HG03025 (cell line): Measurements from ENCODE around the gene R3HDM4.

Experiments
- ATAC-seq: cut with Tn5 transposase; IDR thresholded peaks from one replicate; pipeline ENCODE4 v1.9.1; 2021; ENCODE audit warnings: mild to moderate bottlenecking, moderate library complexity; ENCODE audit not compliant: unreplicated experiment, low FRiP score

The R3HDM4 gene

GRCh38 chr19:947707-948539 is 34.9 kb upstream of the R3HDM4 start:
- ATAC-seq = peak; percentile 42

DNA sequence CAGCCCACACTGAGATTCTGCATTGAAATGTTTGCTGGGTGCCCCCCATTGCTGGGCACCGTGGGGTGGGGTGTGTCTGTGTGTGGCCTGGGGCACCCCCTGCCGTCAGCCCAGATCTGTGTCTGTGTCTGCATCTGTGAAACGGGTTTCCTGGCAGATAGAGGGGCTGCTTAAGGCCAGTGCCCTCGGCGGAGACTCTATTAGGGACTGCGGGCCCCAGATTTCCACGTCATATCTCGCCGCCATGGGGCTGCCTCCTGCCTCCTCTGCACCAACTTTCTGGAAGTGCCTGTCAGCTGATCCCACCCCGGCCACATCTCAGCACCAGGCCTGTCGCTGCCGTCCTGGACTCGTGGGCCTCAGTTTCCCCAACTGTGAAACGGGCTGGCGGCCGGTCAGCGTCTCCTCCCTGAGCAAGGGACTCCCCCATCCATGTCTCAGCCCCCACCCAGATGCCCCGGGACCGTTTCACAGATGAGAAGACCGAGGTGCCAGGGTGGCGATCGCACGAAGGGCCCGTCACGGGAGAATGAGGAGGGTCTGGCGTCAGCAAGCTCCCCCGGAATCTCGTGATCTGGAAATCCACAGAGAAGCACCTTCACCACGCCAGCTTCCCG is 34.2 kb upstream of the R3HDM4 start:
- peak; percentile 15 for ATAC-seq

DNA sequence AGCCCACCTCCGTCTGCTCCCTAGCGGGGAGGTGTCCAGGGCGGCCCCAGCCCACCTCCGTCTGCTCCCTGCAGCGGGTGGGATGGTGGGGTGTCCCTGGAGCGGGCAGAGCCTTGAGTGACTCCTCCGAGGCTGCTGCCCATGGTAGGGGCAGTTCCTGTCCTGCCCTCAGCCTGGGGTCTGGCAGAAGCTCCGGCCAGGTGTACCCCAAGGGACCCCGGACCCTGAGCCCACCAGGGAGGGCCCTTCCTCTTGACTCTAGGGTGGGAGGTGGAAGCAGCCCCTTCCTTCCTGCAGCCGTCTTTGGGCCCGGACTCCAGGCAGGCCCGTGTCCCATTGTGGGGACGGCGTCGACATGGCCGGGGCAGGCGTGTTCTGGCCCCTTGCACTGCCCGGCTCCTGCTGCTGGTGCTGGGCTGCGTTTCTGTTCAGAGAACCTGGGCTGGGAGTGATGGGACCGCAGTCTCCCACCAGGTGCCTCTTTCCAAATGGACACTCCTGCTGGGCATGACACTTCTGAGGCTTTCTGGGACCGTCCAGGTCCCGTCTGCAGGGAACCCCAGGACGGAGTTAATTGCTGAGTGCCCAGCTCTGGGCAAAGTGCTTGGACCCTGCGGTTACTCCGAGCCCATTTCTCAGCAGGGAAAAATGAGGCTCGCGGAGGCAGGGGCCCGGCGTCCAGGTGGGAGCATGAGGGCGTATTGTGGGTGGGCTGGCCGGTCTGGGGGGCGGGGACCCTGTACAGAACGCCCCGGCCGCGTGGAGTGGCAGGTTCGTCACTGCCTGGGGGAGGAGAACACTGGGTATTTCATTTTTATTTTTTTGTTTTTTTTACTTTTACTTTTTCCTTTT is 32.6 kb upstream of the R3HDM4 start:
- ATAC-seq = no peak

DNA sequence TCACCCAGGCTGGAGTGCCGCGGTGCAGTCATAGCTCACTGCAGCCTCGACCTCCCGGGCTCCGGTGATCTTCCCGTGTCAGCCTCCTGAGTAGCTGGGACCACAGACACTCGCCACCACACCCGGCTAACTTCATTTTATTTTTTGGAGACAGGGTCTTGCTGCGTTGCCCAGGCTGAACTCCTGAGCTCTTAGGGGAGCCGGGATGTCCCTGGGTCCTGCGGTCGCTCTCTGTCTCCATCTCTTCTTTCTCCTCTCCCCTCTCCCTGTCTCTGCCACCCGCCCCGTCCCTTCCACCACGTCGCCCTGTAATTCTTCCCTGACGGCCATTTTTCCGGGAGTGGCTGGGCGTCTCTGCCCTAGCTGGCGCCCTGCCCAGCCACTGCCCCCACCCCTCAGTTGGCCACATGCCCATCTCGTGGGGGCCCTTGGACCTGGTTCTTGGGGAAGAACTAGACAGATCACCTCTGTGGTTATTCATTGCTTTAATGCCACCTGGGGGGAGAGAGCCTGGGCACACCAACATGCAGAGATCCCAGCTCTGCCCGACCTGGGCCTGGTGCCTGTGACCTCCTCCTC is 31.7 kb upstream of the R3HDM4 start:
- no peak for ATAC-seq

GRCh38 chr19:944171-944567 is 31.1 kb upstream of the R3HDM4 start:
- ATAC-seq = no peak

DNA sequence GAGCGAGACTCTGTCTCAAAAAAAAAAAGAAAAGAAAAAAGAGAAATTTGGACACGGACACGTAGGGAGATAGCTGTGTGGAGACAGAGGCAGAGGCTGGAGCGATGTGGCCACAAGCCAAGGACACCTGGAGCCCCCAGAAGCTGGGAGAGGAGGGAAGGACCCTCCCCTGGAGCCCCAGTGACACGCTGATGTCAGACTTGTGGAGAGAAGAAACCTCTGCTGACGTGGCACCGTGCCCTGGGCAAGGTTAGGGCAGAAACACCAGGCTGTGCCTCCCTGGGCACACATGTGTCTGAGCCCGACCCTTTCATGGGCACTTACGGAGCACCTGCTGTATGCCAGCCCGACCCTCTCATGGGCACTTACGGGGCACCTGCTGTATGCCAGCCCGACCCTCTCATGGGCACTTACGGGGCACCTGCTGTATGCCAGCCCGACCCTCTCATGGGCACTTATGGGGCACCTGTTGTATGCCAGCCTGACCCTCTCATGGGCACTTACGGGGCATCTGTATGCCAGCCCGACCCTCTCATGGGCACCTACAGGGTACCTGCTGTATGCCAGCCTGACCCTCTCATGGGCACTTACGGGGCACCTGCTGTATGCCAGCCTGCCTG is 30.6 kb upstream of the R3HDM4 start:
- ATAC-seq = no peak

DNA sequence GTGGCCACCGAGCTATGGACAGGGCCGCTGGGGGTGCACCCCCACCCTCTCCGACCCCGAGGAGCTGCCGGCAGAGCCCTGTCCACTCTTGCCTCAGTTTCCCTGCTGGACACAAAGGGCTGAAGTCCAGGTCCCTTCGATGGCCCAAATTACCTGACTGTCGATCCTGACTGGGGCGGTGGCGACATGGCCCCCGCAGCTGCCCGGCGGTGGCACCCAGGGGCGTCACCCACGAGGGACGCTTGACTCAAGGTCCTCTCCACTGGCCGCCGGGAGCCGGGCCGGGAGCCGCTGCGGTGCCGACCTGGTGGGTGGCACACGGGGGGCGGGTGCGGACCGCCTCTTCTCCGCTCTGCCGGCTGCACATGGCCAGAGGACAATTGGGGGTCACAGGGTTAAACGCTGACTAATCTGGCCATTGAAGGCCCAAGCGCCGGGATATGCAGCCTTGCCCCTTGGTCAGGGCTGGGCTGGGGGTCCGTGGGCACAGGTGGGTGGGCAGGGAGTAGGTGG is 29.2 kb upstream of the R3HDM4 start:
- no peak for ATAC-seq

GRCh38 chr19:941292-942132 is 28.5 kb upstream of the R3HDM4 start:
- no peak for ATAC-seq

- no peak for ATAC-seq
Measured at GRCh38 chr19:940591-941291, 27.7 kb upstream of the R3HDM4 start.

- ATAC-seq = no peak
Measured at GRCh38 chr19:939922-940321, 26.9 kb upstream of the R3HDM4 start.

DNA sequence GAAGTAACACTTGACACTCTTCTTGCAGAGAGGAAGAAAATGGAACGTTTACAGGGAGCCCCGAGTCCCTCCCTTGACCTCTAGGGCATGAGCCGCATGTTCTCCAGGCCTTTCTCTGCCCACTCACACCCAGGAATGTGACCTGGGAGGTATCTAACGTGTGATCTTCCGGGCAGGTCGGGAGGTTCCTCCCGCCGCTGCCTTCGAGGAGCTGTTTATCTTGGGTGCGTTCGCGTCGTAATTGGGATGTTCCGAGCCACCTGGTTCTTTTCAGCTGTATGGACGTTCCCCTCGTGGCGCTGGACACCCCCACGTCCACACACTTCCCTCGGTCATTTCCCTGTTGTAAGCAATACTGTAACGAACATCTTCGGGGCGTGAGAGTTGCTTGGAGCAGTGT is 26.4 kb upstream of the R3HDM4 start:
- no peak for ATAC-seq

DNA sequence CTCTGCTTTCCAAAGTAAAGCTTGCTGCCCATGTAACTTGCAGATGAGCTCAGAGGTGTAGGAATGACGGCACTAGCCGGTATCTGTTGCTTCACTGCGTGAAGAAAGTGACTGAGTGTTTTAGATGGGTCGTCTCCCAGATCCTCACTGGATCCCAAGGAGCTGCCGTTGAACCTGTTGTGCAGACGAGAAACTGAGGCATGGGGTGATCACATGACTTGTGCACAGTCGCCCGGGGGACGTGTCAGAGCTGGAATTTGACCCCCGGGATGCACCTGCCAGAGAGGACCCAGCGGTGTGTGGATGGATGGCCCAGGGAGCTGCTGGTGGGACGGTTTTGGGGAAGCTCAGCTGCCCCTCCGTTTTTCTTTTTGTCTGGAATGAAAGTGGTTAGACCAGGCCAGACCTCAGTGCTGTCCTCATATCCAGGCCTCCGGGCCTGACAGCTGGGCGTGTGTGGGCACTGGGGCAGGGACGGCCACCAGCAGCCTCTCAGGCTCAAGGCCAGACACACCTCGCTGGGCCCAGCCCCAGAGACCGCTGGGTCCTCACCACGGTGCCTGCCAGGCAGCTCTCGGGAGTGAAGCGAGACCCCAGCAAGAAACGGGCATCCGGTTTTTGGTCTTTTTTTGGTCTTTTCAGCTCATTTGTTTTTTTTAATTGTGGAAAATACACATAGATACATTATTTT is 25.4 kb upstream of the R3HDM4 start:
- ATAC-seq = no peak

DNA sequence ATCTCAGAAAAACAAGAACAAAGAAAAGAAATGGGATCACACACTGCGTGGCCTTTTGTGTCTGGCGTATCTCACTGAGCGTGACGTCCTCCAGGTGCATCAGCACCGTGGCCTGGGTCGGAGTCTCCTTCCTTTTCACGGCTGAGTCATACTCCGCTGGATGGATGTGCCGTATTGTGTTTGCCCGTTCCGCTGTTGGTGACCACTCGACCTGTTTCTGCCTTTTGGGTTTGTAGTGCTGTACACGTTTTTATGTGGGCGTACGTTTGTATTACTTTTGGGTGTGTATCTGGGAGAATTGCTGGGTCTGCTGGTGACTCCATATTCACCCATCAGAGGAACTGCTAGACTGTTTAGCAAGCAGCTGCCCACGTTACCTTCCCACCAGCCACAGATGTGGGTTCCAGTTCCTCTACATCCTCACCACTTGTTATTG is 24.3 kb upstream of the R3HDM4 start:
- no peak for ATAC-seq

DNA sequence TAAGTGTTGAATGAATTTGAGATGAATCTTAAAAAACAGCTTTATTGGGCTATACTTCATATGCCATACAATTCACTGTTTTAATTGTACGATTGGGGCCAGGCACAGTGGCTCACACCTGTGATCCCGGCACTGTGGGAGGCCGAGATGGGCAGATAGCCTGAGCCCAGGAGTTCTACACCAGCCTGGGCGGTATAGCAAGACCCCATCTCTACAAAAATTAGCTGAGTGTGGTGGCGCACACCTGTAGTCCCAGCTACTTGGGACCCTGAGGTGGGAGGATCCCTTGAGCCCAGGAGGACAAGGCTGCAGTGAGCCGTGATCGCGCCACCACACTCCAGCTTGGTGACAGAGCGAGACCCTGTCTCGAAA is 23.1 kb upstream of the R3HDM4 start:
- no peak for ATAC-seq

DNA sequence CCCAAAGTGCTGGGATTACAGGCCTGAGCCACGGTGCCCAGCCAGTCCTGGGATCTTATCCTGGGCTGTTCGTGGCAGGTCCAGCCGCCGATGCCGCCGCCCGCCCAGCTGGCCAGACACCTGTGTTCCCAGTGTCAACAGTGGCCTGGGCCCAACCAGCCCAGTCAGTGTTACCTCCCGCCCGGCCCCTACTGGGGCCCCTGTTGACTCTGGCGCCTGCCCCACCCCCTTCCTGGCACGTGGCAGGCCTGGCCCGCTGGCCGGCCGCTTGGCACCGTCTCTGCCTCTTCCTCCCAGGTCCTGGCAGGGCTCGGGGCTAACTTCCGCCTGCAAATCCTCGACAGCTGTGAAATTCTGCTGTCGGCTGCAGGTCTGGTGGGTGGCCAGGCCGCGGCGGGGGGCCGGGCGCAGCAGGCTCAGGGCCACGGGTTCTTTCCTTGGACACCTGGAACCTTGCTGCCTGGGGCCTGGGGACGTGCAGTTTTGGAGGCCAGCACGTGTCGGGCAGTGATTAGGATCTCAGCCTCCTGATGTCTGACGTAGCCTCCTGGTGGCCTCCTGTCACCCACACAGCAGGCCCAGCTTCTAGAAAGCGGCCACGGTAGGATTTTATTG is 22.0 kb upstream of the R3HDM4 start:
- ATAC-seq = no peak

GRCh38 chr19:934197-934840 is 21.3 kb upstream of the R3HDM4 start:
- ATAC-seq = no peak

- no peak for ATAC-seq
Measured at GRCh38 chr19:933553-933882, 20.5 kb upstream of the R3HDM4 start.
